MM.1S (cell line): ENCODE results near the gene ZMYND12.

Experiments
- DNase-seq: peaks from one replicate; pipeline ENCODE4 v3.0.0-alpha.2; 2015
- H2AFZ ChIP-seq: fragments of 300-600 bp; sonication (generic); 2 replicates; pipeline ENCODE4 v1.6.0; 2016; ENCODE audit warnings: antibody characterized with exemption, low read length
- H3F3A ChIP-seq: fragments of 300-600 bp; sonication (generic); 2 replicates; pipeline ENCODE4 v1.6.1; 2016; ENCODE audit warnings: mild to moderate bottlenecking, antibody characterized with exemption, low read length, moderate library complexity, mixed read lengths; ENCODE audit not compliant: insufficient read depth
- H3K27ac ChIP-seq: fragments of 300-600 bp; sonication (generic); 2 replicates; pipeline ENCODE4 v1.5.1; 2016; ENCODE audit warnings: mild to moderate bottlenecking, low read length
- H3K27me3 ChIP-seq: fragments of 300-600 bp; sonication (generic); replicated peaks from 2 replicates; pipeline ENCODE4 v1.6.0; 2016; ENCODE audit warnings: low read length; ENCODE audit not compliant: insufficient read depth
- H3K36me3 ChIP-seq: fragments of 300-600 bp; sonication (generic); replicated peaks from 2 replicates; pipeline ENCODE4 v1.6.1; 2016; ENCODE audit warnings: mild to moderate bottlenecking, low read length, mixed read lengths; ENCODE audit not compliant: insufficient read depth
- H3K4me1 ChIP-seq: fragments of 300-600 bp; sonication (generic); 2 replicates; pipeline ENCODE4 v1.6.1; 2016; ENCODE audit warnings: low read length, mixed read lengths
- H3K4me2 ChIP-seq: fragments of 300-600 bp; sonication (generic); 2 replicates; pipeline ENCODE4 v1.6.0; 2016; ENCODE audit warnings: low read depth, low read length
- H3K4me3 ChIP-seq: fragments of 300-600 bp; sonication (generic); 2 replicates; pipeline ENCODE4 v1.5.1; 2016; ENCODE audit warnings: low read length, mixed read lengths
- H3K79me2 ChIP-seq: fragments of 300-600 bp; sonication (generic); 2 replicates; pipeline ENCODE4 v1.6.1; 2016; ENCODE audit warnings: mixed run types, low read length, mixed read lengths
- H3K9ac ChIP-seq: fragments of 300-600 bp; sonication (generic); 2 replicates; pipeline ENCODE4 v1.6.1; 2016; ENCODE audit warnings: low read length, mixed read lengths
- H3K9me2 ChIP-seq: fragments of 300-600 bp; sonication (generic); replicated peaks from 2 replicates; pipeline ENCODE4 v1.6.1; 2016; ENCODE audit warnings: mild to moderate bottlenecking, low read length, mixed read lengths; ENCODE audit not compliant: insufficient read depth
- H3K9me3 ChIP-seq: fragments of 300-600 bp; sonication (generic); replicated peaks from 2 replicates; pipeline ENCODE4 v1.6.1; 2016; ENCODE audit warnings: mild to moderate bottlenecking, low read length, mixed read lengths; ENCODE audit not compliant: insufficient read depth
- H4K20me1 ChIP-seq: fragments of 300-600 bp; sonication (generic); 2 replicates; pipeline ENCODE4 v1.6.1; 2016; ENCODE audit warnings: mild to moderate bottlenecking, low read length, moderate library complexity, mixed read lengths; ENCODE audit not compliant: insufficient read depth
- CTCF ChIP-seq: fragments of 300-600 bp; sonication (generic); IDR thresholded peaks from 2 replicates; pipeline ENCODE4 v1.5.1; 2016; ENCODE audit warnings: antibody characterized with exemption, low read length, mixed read lengths
- EZH2 ChIP-seq: fragments of 300-600 bp; sonication (generic); optimal IDR thresholded peaks from 2 replicates; pipeline ENCODE3; 2017; ENCODE audit warnings: low read depth, mild to moderate bottlenecking, antibody characterized with exemption, low read length, mixed read lengths
- EZH2phosphoT487 ChIP-seq: fragments of 300-600 bp; sonication (generic); IDR thresholded peaks from 2 replicates; pipeline ENCODE4 v1.6.1; 2018; ENCODE audit warnings: antibody characterized with exemption, low read length

ZMYND12 gene

GRCh38 chr1:42403880-42404400 lies 51.9 kb downstream of the ZMYND12 start:
- DNase-seq: no peak

GRCh38 chr1:42399315-42400100 lies 56.3 kb downstream of the ZMYND12 start:
- Histone ChIP-seq H3K4me1 (no peaks in the 10 kb centered on the region), H3K79me2 (no peaks in the 10 kb centered on the region), H3K4me3 (no peak overlapping the region), H3K4me2 (no peak overlapping the region), H3F3A (no peaks in the 10 kb centered on the region), H3K9ac (no peak overlapping the region), H3K9me3 (no peaks in the 10 kb centered on the region), H3K27me3 (no peaks in the 10 kb centered on the region), H3K36me3 (no peaks in the 10 kb centered on the region), H2AFZ (no peak overlapping the region), H3K27ac (no peak overlapping the region), H4K20me1 (no peaks in the 10 kb centered on the region), H3K9me2 (no peaks in the 10 kb centered on the region)
- TF ChIP-seq CTCF (no peak), EZH2 (no peak), EZH2phosphoT487 (no peak)
- no peak for DNase-seq

More at GRCh38 chr1:42403880-42404400, 51.9 kb downstream of the ZMYND12 start:
- Histone ChIP-seq H3K4me2 (no peak overlapping the region), H3K4me3 (no peak overlapping the region), H4K20me1 (no peaks in the 10 kb centered on the region), H3F3A (no peaks in the 10 kb centered on the region), H3K9me2 (no peaks in the 10 kb centered on the region), H3K27ac (no peak overlapping the region), H3K4me1 (no peaks in the 10 kb centered on the region), H3K79me2 (no peaks in the 10 kb centered on the region), H2AFZ (no peak overlapping the region), H3K36me3 (no peaks in the 10 kb centered on the region), H3K9me3 (no peaks in the 10 kb centered on the region), H3K27me3 (no peaks in the 10 kb centered on the region), H3K9ac (no peak overlapping the region)
- TF ChIP-seq EZH2phosphoT487: no peak
- TF ChIP-seq EZH2: no peak
- no peak for TF ChIP-seq CTCF

GRCh38 chr1:42392967-42393848 lies 62.6 kb downstream of the ZMYND12 start:
- H3K4me1 ChIP-seq: no peaks in the 10 kb centered on the region
- H2AFZ ChIP-seq: no peak overlapping the region
- H3K36me3 ChIP-seq: no peaks in the 10 kb centered on the region
- H3K27ac ChIP-seq: no peak overlapping the region
- H3K9ac ChIP-seq: no peak overlapping the region
- no peak overlapping the region for H3K4me3 ChIP-seq
- no peak for TF ChIP-seq CTCF
- TF ChIP-seq EZH2: no peak
- TF ChIP-seq EZH2phosphoT487: no peak
- H3F3A ChIP-seq: no peaks in the 10 kb centered on the region
- no peaks in the 10 kb centered on the region for H3K9me3 ChIP-seq
- H3K27me3 ChIP-seq: no peaks in the 10 kb centered on the region
- no peaks in the 10 kb centered on the region for H3K79me2 ChIP-seq
- H3K4me2 ChIP-seq: no peak overlapping the region
- no peak for DNase-seq
- H4K20me1 ChIP-seq: no peaks in the 10 kb centered on the region
- no peaks in the 10 kb centered on the region for H3K9me2 ChIP-seq
